ENCODE measurements around the gene ANK2.
"Not testable (repeated sequence)": the region's sequence is repeated elsewhere in the genome, so short reads cannot be mapped to it uniquely, and the experiment has no call there.

Gene ANK2

GRCh38 chr4:113060853-113061252 is 11.4 kb downstream of the ANK2 start:
- H3K27ac Mint-ChIP-seq: no peak overlapping the region
- no peaks in the 10 kb centered on the region for H3K9me3 Mint-ChIP-seq
- no peaks in the 10 kb centered on the region for H3K4me1 Mint-ChIP-seq (ENCODE audit: low read depth)
- no peaks in the 10 kb centered on the region for H3K36me3 Mint-ChIP-seq (ENCODE audit: low read depth)
- H3K4me3 Mint-ChIP-seq: no peak overlapping the region
- no peaks in the 10 kb centered on the region for H3K27me3 Mint-ChIP-seq
- intact Hi-C loops (cut with micrococcal nuclease): no loop called here

- no peak overlapping the region for H3K4me3 Mint-ChIP-seq
Observed at GRCh38 chr4:113064244-113064643, 14.8 kb downstream of the ANK2 start.

DNA sequence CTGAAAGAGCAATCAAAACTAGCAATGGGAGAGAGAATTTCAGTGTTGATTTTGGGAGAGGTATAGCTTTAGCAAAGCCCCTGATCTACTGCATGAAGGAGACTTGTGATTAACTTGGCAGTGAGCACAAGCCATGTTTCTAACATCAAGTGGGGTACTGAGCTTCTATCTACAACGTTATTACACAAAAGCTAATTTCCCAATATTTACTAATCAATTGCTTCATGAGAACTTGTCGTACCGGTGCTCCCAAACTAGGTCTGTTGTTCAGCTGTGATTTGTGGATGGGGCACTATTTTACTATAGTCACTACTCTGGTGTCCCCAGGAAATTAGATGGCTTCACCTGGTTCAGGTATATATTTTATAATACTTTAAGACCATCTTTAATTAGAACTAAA is 16.2 kb downstream of the ANK2 start:
- no peaks in the 10 kb centered on the region for H3K9me3 Mint-ChIP-seq
- intact Hi-C loops (cut with micrococcal nuclease): no loop called here
- H3K27ac Mint-ChIP-seq: no peak overlapping the region
- no peaks in the 10 kb centered on the region for H3K4me1 Mint-ChIP-seq (ENCODE audit: low read depth)
- H3K27me3 Mint-ChIP-seq: no peaks in the 10 kb centered on the region
- H3K36me3 Mint-ChIP-seq (ENCODE audit: low read depth): no peaks in the 10 kb centered on the region
- H3K4me3 Mint-ChIP-seq: no peak overlapping the region

More at GRCh38 chr4:113064244-113064643, 14.8 kb downstream of the ANK2 start:
- intact Hi-C loops (cut with micrococcal nuclease): no loop called here
- Mint-ChIP-seq H3K27me3 (no peaks in the 10 kb centered on the region), H3K4me1 (ENCODE audit: low read depth) (no peaks in the 10 kb centered on the region), H3K36me3 (ENCODE audit: low read depth) (no peaks in the 10 kb centered on the region), H3K27ac (no peak overlapping the region), H3K9me3 (no peaks in the 10 kb centered on the region)

GRCh38 chr4:113068771-113069170 is 19.3 kb downstream of the ANK2 start:
- H3K27me3 Mint-ChIP-seq; H3K4me3 Mint-ChIP-seq; H3K36me3 Mint-ChIP-seq (ENCODE audit: low read depth); H3K9me3 Mint-ChIP-seq; H3K27ac Mint-ChIP-seq; H3K4me1 Mint-ChIP-seq (ENCODE audit: low read depth); intact Hi-C loops (cut with micrococcal nuclease): not testable (repeated sequence)

DNA sequence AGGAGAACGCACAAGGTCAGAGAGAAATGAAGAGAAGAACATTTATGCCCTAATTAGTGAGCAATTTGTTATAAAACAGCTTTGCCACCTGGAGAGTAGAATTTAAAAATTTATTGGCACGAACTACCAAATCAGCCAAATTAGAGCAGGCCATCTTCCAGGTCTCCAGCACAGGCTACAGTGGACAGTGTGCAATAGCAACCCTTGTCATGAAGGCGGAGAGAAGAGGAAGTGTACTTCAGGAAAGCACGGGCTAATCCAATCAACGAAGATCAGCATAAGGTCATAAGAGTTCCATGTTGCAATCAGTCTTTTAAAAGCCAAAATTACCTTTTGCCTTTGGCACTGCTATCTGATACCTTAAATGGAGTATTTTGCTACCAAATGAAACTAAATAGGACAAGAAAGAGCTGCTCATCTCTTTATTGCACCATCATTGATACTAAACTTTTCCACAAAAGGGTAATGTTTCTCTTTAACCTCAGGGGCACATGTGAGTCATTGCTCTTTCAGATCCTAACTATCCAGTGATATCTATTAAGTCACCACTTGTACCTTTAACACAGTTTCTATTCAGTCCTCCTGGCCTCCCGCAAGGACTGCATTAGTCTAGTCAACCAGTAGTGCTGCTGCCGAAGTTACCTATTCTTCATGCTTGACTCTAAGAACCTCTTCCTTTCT is 19.9 kb downstream of the ANK2 start:
- Mint-ChIP-seq H3K9me3 (no peaks in the 10 kb centered on the region), H3K36me3 (ENCODE audit: low read depth) (no peaks in the 10 kb centered on the region), H3K27me3 (no peaks in the 10 kb centered on the region), H3K27ac (no peak overlapping the region), H3K4me3 (no peak overlapping the region), H3K4me1 (ENCODE audit: low read depth) (no peaks in the 10 kb centered on the region)
- intact Hi-C loops (cut with micrococcal nuclease): no loop called here

DNA sequence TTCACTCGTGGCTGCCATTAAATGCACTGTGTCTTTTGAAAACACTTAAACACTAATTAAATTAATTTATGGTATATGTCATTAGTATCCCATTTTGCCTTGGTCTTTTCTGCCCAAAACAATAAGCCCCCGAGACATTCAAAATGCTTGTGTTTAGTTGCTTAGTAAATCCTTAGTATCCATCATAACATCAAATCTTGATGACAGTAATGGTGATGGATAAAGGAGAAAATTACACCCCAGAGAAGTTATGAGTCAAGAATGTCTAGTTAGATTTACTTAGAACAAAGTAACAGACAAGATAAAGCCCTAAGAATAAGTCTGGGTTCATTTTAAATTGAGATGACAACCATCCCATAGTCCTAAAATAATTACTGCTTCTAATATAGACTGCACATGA is 21.3 kb downstream of the ANK2 start:
- no peak overlapping the region for H3K27ac Mint-ChIP-seq
- intact Hi-C loops (cut with micrococcal nuclease): no loop called here

GRCh38 chr4:113071274-113071673 is 21.8 kb downstream of the ANK2 start:
- intact Hi-C loops (cut with micrococcal nuclease): no loop called here
- Mint-ChIP-seq H3K27ac (no peak overlapping the region), H3K36me3 (ENCODE audit: low read depth) (no peaks in the 10 kb centered on the region), H3K27me3 (no peaks in the 10 kb centered on the region), H3K4me1 (ENCODE audit: low read depth) (no peaks in the 10 kb centered on the region), H3K9me3 (no peaks in the 10 kb centered on the region), H3K4me3 (no peak overlapping the region)

More for the DNA sequence above, 21.3 kb downstream of the ANK2 start:
- Mint-ChIP-seq H3K4me3 (no peak overlapping the region), H3K4me1 (ENCODE audit: low read depth) (no peaks in the 10 kb centered on the region), H3K27me3 (no peaks in the 10 kb centered on the region), H3K9me3 (no peaks in the 10 kb centered on the region), H3K36me3 (ENCODE audit: low read depth) (no peaks in the 10 kb centered on the region)

DNA sequence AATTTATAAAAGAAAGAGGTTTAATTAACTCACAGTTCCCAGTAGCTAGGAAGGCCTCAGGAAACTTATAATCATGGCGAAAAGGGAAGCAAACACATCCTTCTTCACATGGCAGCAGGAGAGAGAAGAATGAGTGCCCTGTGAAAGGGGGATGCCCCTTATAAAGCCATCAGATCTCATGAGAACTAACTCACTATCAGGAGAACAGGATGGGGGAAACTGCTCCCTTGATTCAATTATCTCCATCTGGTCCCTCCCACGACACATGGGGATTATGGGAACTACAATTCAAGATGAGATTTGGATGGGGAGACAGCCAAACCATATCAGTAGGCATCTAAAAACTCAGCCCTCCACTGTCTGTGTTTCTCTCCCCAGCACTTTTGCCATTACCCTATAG is 22.4 kb downstream of the ANK2 start:
- Mint-ChIP-seq H3K27ac (no peak overlapping the region), H3K4me3 (no peak overlapping the region), H3K9me3 (no peaks in the 10 kb centered on the region), H3K27me3 (no peaks in the 10 kb centered on the region), H3K4me1 (ENCODE audit: low read depth) (no peaks in the 10 kb centered on the region), H3K36me3 (ENCODE audit: low read depth) (no peaks in the 10 kb centered on the region)
- intact Hi-C loops (cut with micrococcal nuclease): no loop called here

- H3K4me1 Mint-ChIP-seq (ENCODE audit: low read depth): no peaks in the 10 kb centered on the region
- H3K27me3 Mint-ChIP-seq: no peaks in the 10 kb centered on the region
- no peak overlapping the region for H3K27ac Mint-ChIP-seq
- no peak overlapping the region for H3K4me3 Mint-ChIP-seq
- intact Hi-C loops (cut with micrococcal nuclease): no loop called here
- H3K36me3 Mint-ChIP-seq (ENCODE audit: low read depth): no peaks in the 10 kb centered on the region
- H3K9me3 Mint-ChIP-seq: no peaks in the 10 kb centered on the region
Observed at GRCh38 chr4:113073451-113074005, 24.1 kb downstream of the ANK2 start.

GRCh38 chr4:113077575-113077974 is 28.1 kb downstream of the ANK2 start:
- Mint-ChIP-seq H3K4me3 (no peak overlapping the region), H3K27me3 (no peaks in the 10 kb centered on the region), H3K27ac (no peak overlapping the region), H3K4me1 (ENCODE audit: low read depth) (no peaks in the 10 kb centered on the region), H3K9me3 (no peaks in the 10 kb centered on the region), H3K36me3 (ENCODE audit: low read depth) (no peaks in the 10 kb centered on the region)
- intact Hi-C loops (cut with micrococcal nuclease): no loop called here

GRCh38 chr4:113078066-113078465 is 28.6 kb downstream of the ANK2 start:
- H3K27ac Mint-ChIP-seq: no peak overlapping the region
- intact Hi-C loops (cut with micrococcal nuclease): no loop called here
- H3K36me3 Mint-ChIP-seq (ENCODE audit: low read depth): no peaks in the 10 kb centered on the region
- no peak overlapping the region for H3K4me3 Mint-ChIP-seq
- no peaks in the 10 kb centered on the region for H3K4me1 Mint-ChIP-seq (ENCODE audit: low read depth)
- H3K9me3 Mint-ChIP-seq: no peaks in the 10 kb centered on the region
- H3K27me3 Mint-ChIP-seq: no peaks in the 10 kb centered on the region

DNA sequence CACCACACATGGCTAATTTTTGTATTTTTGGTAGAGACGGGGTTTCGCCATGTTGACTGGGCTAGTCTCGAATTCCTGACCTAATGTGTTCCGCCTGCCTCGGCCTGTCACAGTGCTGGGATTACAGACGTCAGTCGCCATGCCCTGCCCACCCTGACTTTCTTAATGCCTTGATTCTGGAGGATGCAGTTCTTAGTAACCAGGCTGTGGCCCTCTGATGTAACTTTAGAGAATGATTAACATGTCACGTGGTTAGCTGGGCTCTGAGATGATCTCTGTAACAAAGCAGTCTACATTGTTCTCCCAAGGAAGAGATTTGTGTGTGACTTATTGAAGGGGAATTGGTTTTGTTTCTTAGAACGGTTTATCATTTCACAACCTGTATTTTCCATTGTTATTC is 30.6 kb downstream of the ANK2 start:
- intact Hi-C loops (cut with micrococcal nuclease): no loop called here
- Mint-ChIP-seq H3K36me3 (ENCODE audit: low read depth) (no peaks in the 10 kb centered on the region), H3K27me3 (no peaks in the 10 kb centered on the region), H3K27ac (no peak overlapping the region), H3K4me1 (ENCODE audit: low read depth) (no peaks in the 10 kb centered on the region), H3K9me3 (no peaks in the 10 kb centered on the region), H3K4me3 (no peak overlapping the region)

- no peaks in the 10 kb centered on the region for H3K36me3 Mint-ChIP-seq (ENCODE audit: low read depth)
- H3K27me3 Mint-ChIP-seq: no peaks in the 10 kb centered on the region
- no peak overlapping the region for H3K27ac Mint-ChIP-seq
- H3K9me3 Mint-ChIP-seq: no peaks in the 10 kb centered on the region
- no peak overlapping the region for H3K4me3 Mint-ChIP-seq
- no peaks in the 10 kb centered on the region for H3K4me1 Mint-ChIP-seq (ENCODE audit: low read depth)
- intact Hi-C loops (cut with micrococcal nuclease): no loop called here
Observed at GRCh38 chr4:113080624-113081023, 31.2 kb downstream of the ANK2 start.

DNA sequence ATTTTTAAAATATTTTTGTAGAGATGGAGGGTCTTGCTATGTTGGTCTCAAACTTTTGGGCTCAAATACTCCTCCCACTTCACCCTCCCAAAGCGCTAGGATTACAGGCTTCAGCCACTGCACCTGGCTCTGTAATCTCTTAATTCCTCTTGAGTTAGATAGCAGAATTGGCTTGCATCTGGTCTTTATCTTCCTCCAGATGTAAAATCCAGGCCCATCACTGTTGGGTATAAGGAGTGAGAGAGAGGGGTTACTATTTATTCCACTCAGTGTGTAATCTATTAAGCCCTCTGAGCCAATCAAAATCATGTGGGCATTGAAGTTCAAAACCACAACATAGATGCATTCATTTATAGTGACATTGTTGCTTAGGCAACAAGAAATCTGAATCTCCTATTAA is 33.9 kb downstream of the ANK2 start:
- no peak overlapping the region for H3K4me3 Mint-ChIP-seq
- no peaks in the 10 kb centered on the region for H3K27me3 Mint-ChIP-seq
- H3K27ac Mint-ChIP-seq: no peak overlapping the region
- no peaks in the 10 kb centered on the region for H3K9me3 Mint-ChIP-seq
- H3K36me3 Mint-ChIP-seq (ENCODE audit: low read depth): no peaks in the 10 kb centered on the region
- no peaks in the 10 kb centered on the region for H3K4me1 Mint-ChIP-seq (ENCODE audit: low read depth)
- intact Hi-C loops (cut with micrococcal nuclease): no loop called here

DNA sequence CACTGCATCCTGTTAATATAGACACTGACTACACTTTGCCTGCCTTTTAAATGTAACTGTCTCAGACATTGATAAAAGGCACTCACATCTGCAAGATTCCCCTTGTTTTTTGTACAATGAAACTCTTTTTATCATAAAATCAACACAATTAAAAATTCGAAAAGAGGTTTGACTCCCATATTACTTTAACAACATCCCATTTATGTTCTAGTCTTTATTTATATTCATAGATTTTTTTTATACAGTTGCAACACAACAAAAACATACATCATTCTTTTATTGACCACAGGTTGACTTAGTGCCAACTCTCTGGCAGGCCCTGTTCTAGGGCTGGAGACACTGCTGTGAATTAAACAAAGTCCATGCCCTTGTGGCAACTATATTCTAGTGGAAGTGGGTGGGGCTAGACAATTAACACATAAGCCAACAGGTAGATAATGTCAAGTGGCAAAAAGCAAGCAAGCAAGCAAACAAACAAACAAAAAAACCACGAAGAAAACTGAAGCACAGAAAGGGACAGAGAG is 36.8 kb downstream of the ANK2 start:
- Mint-ChIP-seq H3K27ac (no peak overlapping the region), H3K4me1 (ENCODE audit: low read depth) (no peaks in the 10 kb centered on the region), H3K27me3 (no peaks in the 10 kb centered on the region), H3K4me3 (no peak overlapping the region), H3K36me3 (ENCODE audit: low read depth) (no peaks in the 10 kb centered on the region), H3K9me3 (no peaks in the 10 kb centered on the region)
- intact Hi-C loops (cut with micrococcal nuclease): no loop called here

Measured in dendritic cell treated with granulocyte-macrophage colony-stimulating factor and Interleukin-4, amounts not matched to agents 40 ng/mL and 50 ng/mL, for 4 days (primary cell).